Measurements from ENCODE around the gene CNN1. TPM values are rescaled to one million over a fixed set of nuclear protein-coding genes. Genes with fewer than 3 reads are reported as not detected.

CNN1 gene
- total RNA-seq, 1 experiment from 2014 or later, result 0.54 TPM

GRCh38 chr19:11513946-11514345, 24.7 kb upstream of the CNN1 start:
- no peak for TF ChIP-seq CTCF (IDR thresholded peaks at IDR 0.05; ENCODE audit: insufficient read depth in 1 of 2, low read depth in 1 of 2, low read length in 1 of 2, severe bottlenecking in 1 of 2, unreplicated experiment in 1 of 2)
- no peak overlapping the region for H3K4me3 Mint-ChIP-seq (ENCODE audit: unreplicated experiment)
- no peaks in the 10 kb centered on the region for H3K4me1 Mint-ChIP-seq (ENCODE audit: low read depth, unreplicated experiment)
- BruUV-seq (replicated peaks), result no TSS peak
- no peaks in the 10 kb centered on the region for H3K9me3 Mint-ChIP-seq (ENCODE audit: unreplicated experiment)
- H3K27ac Mint-ChIP-seq (ENCODE audit: unreplicated experiment), result no peak overlapping the region
- no peak overlapping the region for H3K4me3 ChIP-seq (ENCODE audit: low read depth, low read length)
- no peak for DNase-seq
- POLR2A ChIA-PET, result no interaction called here
- peaks cover 17% of the 10 kb centered on the region for H3K36me3 Mint-ChIP-seq (ENCODE audit: insufficient read depth, unreplicated experiment)
- H3K27me3 Mint-ChIP-seq (ENCODE audit: insufficient read depth, unreplicated experiment), result no peaks in the 10 kb centered on the region
- no peaks in the 10 kb centered on the region for H3K9me3 ChIP-seq
- CTCF ChIA-PET, result no interaction called here
- H3K27me3 ChIP-seq (replicated peaks; ENCODE audit: control insufficient read depth, insufficient read depth, low read length), result no peaks in the 10 kb centered on the region
- H3K4me1 ChIP-seq, result no peaks in the 10 kb centered on the region
- intact Hi-C loops (cut with micrococcal nuclease; ENCODE audit: unreplicated experiment), result no loop called here
- H3K36me3 ChIP-seq (ENCODE audit: control insufficient read depth, insufficient read depth, low read length), result no peaks in the 10 kb centered on the region

- no peak overlapping the region for H3K4me3 Mint-ChIP-seq (ENCODE audit: unreplicated experiment)
- H3K27me3 Mint-ChIP-seq (ENCODE audit: insufficient read depth, unreplicated experiment), result no peaks in the 10 kb centered on the region
- intact Hi-C loops (cut with micrococcal nuclease; ENCODE audit: unreplicated experiment), result no loop called here
- H3K36me3 Mint-ChIP-seq (ENCODE audit: insufficient read depth, unreplicated experiment), result no peaks in the 10 kb centered on the region
- no peaks in the 10 kb centered on the region for H3K9me3 Mint-ChIP-seq (ENCODE audit: unreplicated experiment)
- TF ChIP-seq CTCF (IDR thresholded peaks at IDR 0.05; ENCODE audit: insufficient read depth in 1 of 2, low read depth in 1 of 2, low read length in 1 of 2, severe bottlenecking in 1 of 2, unreplicated experiment in 1 of 2), result no peak
- no peak for DNase-seq
- BruUV-seq (replicated peaks), result no TSS peak
- no peaks in the 10 kb centered on the region for H3K4me1 Mint-ChIP-seq (ENCODE audit: low read depth, unreplicated experiment)
- ChIA-PET CTCF (no interaction called here), POLR2A (no interaction called here)
- no peak overlapping the region for H3K27ac Mint-ChIP-seq (ENCODE audit: unreplicated experiment)
- no peak overlapping the region for H3K4me3 ChIP-seq (ENCODE audit: low read depth, low read length)
- no peaks in the 10 kb centered on the region for H3K36me3 ChIP-seq (ENCODE audit: control insufficient read depth, insufficient read depth, low read length)
- no peaks in the 10 kb centered on the region for H3K27me3 ChIP-seq (replicated peaks; ENCODE audit: control insufficient read depth, insufficient read depth, low read length)
- no peaks in the 10 kb centered on the region for H3K9me3 ChIP-seq
- no peaks in the 10 kb centered on the region for H3K4me1 ChIP-seq
Observed at GRCh38 chr19:11519138-11519537, 19.5 kb upstream of the CNN1 start.

GRCh38 chr19:11528551-11529341, 9.9 kb upstream of the CNN1 start, which contains the start of gene ECSIT:
Gene ECSIT (minus strand): TSS chr19:11529134. CDS start chr19:11519170, 9,964 bp downstream.
- peaks cover 6% of the 10 kb centered on the region for H3K4me1 Mint-ChIP-seq (ENCODE audit: low read depth, unreplicated experiment)
- TF ChIP-seq CTCF (IDR thresholded peaks at IDR 0.05; ENCODE audit: insufficient read depth in 1 of 2, low read depth in 1 of 2, low read length in 1 of 2, severe bottlenecking in 1 of 2, unreplicated experiment in 1 of 2), result no peak
- intact Hi-C loops (cut with micrococcal nuclease; ENCODE audit: unreplicated experiment), result loop anchor here (2.0 kb wide), 1 partner anchor 68 kb away; the partner anchor contains the start of gene ZNF627
- H3K9me3 Mint-ChIP-seq (ENCODE audit: unreplicated experiment), result no peaks in the 10 kb centered on the region
- Histone ChIP-seq H3K36me3 (ENCODE audit: control insufficient read depth, insufficient read depth, low read length) (no peaks in the 10 kb centered on the region), H3K9me3 (no peaks in the 10 kb centered on the region), H3K27me3 (replicated peaks; ENCODE audit: control insufficient read depth, insufficient read depth, low read length) (no peaks in the 10 kb centered on the region), H3K4me1 (peaks cover 6% of the 10 kb centered on the region; the same call in 1 of the 2 replicates), H3K4me3 (ENCODE audit: low read depth, low read length) (peak within 1 kb of the TSS; percentile 46)
- H3K36me3 Mint-ChIP-seq (ENCODE audit: insufficient read depth, unreplicated experiment), result peaks cover 20% of the 10 kb centered on the region
- TSS peak; percentile 76 for BruUV-seq (replicated peaks)
- H3K27ac Mint-ChIP-seq (ENCODE audit: unreplicated experiment), result peak within 1 kb of the TSS; percentile 97
- no peaks in the 10 kb centered on the region for H3K27me3 Mint-ChIP-seq (ENCODE audit: insufficient read depth, unreplicated experiment)
- peak; percentile 96 to 98 for DNase-seq
- POLR2A ChIA-PET, result interaction anchor here (0.5 to 0.9 kb wide), 8 partner anchors 13 to 297 kb away, joined by 3 to 11 read pairs (median 4); partner anchors contain the start of genes ELOF1, ODAD3, PRKCSH and SWSAP1
- H3K4me3 Mint-ChIP-seq (ENCODE audit: unreplicated experiment), result peak within 1 kb of the TSS; percentile 99
- CTCF ChIA-PET, result interaction anchor here (0.5 to 1.1 kb wide), 9 partner anchors 30 to 273 kb away, joined by 3 to 7 read pairs (median 5); partner anchors contain the start of genes ELOF1 and PRKCSH

Data from Caco-2 (cell line).